Neural cell (in vitro differentiated cells): Measurements from ENCODE around the gene CBLB. TPM values are rescaled to one million over a fixed set of nuclear protein-coding genes. Genes with fewer than 3 reads are reported as not detected.
A peak's percentile ranks its signal among the peaks of the same experiment; 100 is the strongest.

Source experiments
- H2AFZ ChIP-seq: fragments of 200-600, 300-800 bp; sonication (generic), shearing (Covaris generic); 2 replicates; pipeline ENCODE4 v1.6.0; 2014; ENCODE audit warnings: low read depth, mild to moderate bottlenecking, antibody characterized with exemption, low read length, moderate library complexity
- H3F3A ChIP-seq: fragments of 200-600 bp; shearing (Covaris generic); 2 replicates; pipeline ENCODE4 v1.6.1; 2016; ENCODE audit warnings: mild to moderate bottlenecking, moderate library complexity, mixed read lengths, antibody characterized with exemption, low read length; ENCODE audit not compliant: insufficient read depth, poor library complexity, severe bottlenecking
- H3K27ac ChIP-seq: fragments of 200-600, 300-800 bp; sonication (generic), shearing (Covaris generic); 2 replicates; pipeline ENCODE4 v1.5.1; 2014; ENCODE audit warnings: mild to moderate bottlenecking, low read length, moderate library complexity
- H3K27me3 ChIP-seq: fragments of 300-800, 200-600 bp; sonication (generic), shearing (Covaris generic); 2 replicates; pipeline ENCODE4 v1.6.0; 2014; ENCODE audit warnings: mild to moderate bottlenecking, low read depth, low read length, moderate library complexity; ENCODE audit not compliant: insufficient read depth
- H3K36me3 ChIP-seq: fragments of 300-800, 200-600 bp; sonication (generic), shearing (Covaris generic); 2 replicates; pipeline ENCODE4 v1.5.1; 2014; ENCODE audit warnings: mild to moderate bottlenecking, antibody characterized with exemption, low read length, moderate library complexity; ENCODE audit not compliant: insufficient read depth
- H3K4me2 ChIP-seq: fragments of 300-800, 200-600 bp; sonication (generic), shearing (Covaris generic); 2 replicates; pipeline ENCODE4 v1.6.0; 2014; ENCODE audit warnings: mild to moderate bottlenecking, low read length
- H3K4me3 ChIP-seq: fragments of 300-800, 200-600 bp; sonication (generic), shearing (Covaris generic); 2 replicates; pipeline ENCODE4 v1.5.1; 2014; ENCODE audit warnings: mild to moderate bottlenecking, low read length, moderate library complexity
- H3K79me2 ChIP-seq: fragments of 200-600 bp; shearing (Covaris generic); replicated peaks from 2 replicates; pipeline ENCODE4 v1.6.0; 2014; ENCODE audit warnings: mild to moderate bottlenecking, low read length, moderate library complexity; ENCODE audit not compliant: insufficient read depth
- H3K9ac ChIP-seq: fragments of 300-800, 200-600 bp; sonication (generic), shearing (Covaris generic); 2 replicates; pipeline ENCODE4 v1.6.1; 2016; ENCODE audit warnings: mild to moderate bottlenecking, low read length, mixed read lengths
- H3K9me2 ChIP-seq: fragments of 200-600 bp; shearing (Covaris generic); 2 replicates; pipeline ENCODE4 v1.6.1; 2016; ENCODE audit warnings: mild to moderate bottlenecking, low read length, mixed read lengths; ENCODE audit not compliant: insufficient read depth
- H3K9me3 ChIP-seq: fragments of 200-600, 300-800 bp; sonication (generic), shearing (Covaris generic); 2 replicates; pipeline ENCODE4 v1.6.1; 2016; ENCODE audit warnings: mild to moderate bottlenecking, mixed run types, low read length, moderate library complexity, mixed read lengths
- H4K20me1 ChIP-seq: fragments of 200-600 bp; shearing (Covaris generic); 2 replicates; pipeline ENCODE4 v1.6.1; 2016; ENCODE audit warnings: mild to moderate bottlenecking, mixed run types; ENCODE audit not compliant: insufficient read depth
- EP300 ChIP-seq: fragments of 450-650 bp; conservative IDR thresholded peaks from 2 replicates; pipeline ENCODE4 v1.6.1; 2014; ENCODE audit warnings: antibody characterized with exemption, mild to moderate bottlenecking, moderate library complexity; ENCODE audit not compliant: poor library complexity, severe bottlenecking
- EZH2 ChIP-seq: fragments of 200-600, 300-800 bp; shearing (Covaris generic), sonication (generic); IDR thresholded peaks from 2 replicates; pipeline ENCODE4 v1.6.1; 2014; ENCODE audit warnings: antibody characterized with exemption, low read length, borderline replicate concordance, mild to moderate bottlenecking; ENCODE audit not compliant: insufficient read depth, poor library complexity, severe bottlenecking
- MXI1 ChIP-seq: fragments of 450-650 bp; conservative IDR thresholded peaks from 2 replicates; pipeline ENCODE4 v1.6.1; 2014; ENCODE audit warnings: antibody characterized with exemption, mild to moderate bottlenecking; ENCODE audit not compliant: poor library complexity, severe bottlenecking
- POLR2AphosphoS5 ChIP-seq: IDR thresholded peaks from 2 replicates; pipeline ENCODE4 v1.6.1; 2012
- RAD21 ChIP-seq: fragments of 450-650 bp; conservative IDR thresholded peaks from 2 replicates; pipeline ENCODE4 v1.6.1; 2014; ENCODE audit warnings: antibody characterized with exemption, mild to moderate bottlenecking, moderate library complexity
- SMC3 ChIP-seq: fragments of 450-650 bp; conservative IDR thresholded peaks from 2 replicates; pipeline ENCODE4 v1.6.1; 2014; ENCODE audit warnings: antibody characterized with exemption, mild to moderate bottlenecking, moderate library complexity; ENCODE audit not compliant: poor library complexity
- TAF1 ChIP-seq: IDR thresholded peaks from 2 replicates; pipeline ENCODE4 v1.6.1; 2012; ENCODE audit warnings: low read depth
- polyA plus RNA-seq: library from polyadenylated mRNA; depleted of rRNA; stranded (reverse); fragments of >200 nt; gene quantifications from 2 replicates; pipeline ENCODE4 v1.2.3, GENCODE V29; 2014
- TF ChIP-seq, protein P1 (sequence below): fragments of 450-650 bp; IDR thresholded peaks from 2 replicates; pipeline ENCODE4 v1.5.1; 2014; ENCODE audit warnings: antibody characterized with exemption, mild to moderate bottlenecking, moderate library complexity; ENCODE audit not compliant: poor library complexity, severe bottlenecking
- TF ChIP-seq, protein P2 (sequence below): IDR thresholded peaks from 2 replicates; pipeline ENCODE4 v1.6.1; 2012; ENCODE audit warnings: borderline replicate concordance

CBLB gene
- polyA plus RNA-seq, 1 donor from 2014 or later, result 36.4 TPM

DNA sequence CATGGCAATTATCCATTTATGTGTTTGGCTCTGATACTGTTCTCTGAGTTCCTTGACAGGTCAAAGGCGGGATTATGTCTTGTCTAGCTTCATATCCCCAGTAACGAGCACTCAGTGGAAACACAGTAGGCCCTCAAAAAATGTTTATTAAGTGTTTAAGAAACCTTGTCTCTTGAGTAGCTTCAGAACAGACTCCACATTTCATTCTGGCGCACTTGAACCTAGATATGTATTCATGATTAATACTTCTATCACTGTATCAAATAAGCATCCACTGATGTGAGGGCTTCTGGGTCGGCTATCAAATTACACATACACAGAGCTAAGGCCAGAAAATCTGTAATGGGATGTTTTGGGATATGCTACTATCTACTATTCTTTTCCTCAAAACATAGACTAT, 4.6 kb downstream of the CBLB start:
- Histone ChIP-seq H4K20me1 (no peaks in the 10 kb centered on the region), H3K79me2 (peaks cover 86% of the 10 kb centered on the region), H3K9me2 (no peaks in the 10 kb centered on the region), H3F3A (no peaks in the 10 kb centered on the region), H3K4me3 (peak overlapping the region; percentile 87), H3K27ac (no peak overlapping the region), H3K9ac (no peak overlapping the region), H3K36me3 (no peaks in the 10 kb centered on the region), H3K4me2 (peak overlapping the region; percentile 81), H3K9me3 (no peaks in the 10 kb centered on the region), H3K27me3 (no peaks in the 10 kb centered on the region), H2AFZ (no peak overlapping the region)
- TF ChIP-seq MXI1 (no peak), SMC3 (no peak), EP300 (no peak), RAD21 (no peak), EZH2 (no peak), POLR2AphosphoS5 (no peak), TAF1 (no peak)
- TF ChIP-seq, protein P1, sequence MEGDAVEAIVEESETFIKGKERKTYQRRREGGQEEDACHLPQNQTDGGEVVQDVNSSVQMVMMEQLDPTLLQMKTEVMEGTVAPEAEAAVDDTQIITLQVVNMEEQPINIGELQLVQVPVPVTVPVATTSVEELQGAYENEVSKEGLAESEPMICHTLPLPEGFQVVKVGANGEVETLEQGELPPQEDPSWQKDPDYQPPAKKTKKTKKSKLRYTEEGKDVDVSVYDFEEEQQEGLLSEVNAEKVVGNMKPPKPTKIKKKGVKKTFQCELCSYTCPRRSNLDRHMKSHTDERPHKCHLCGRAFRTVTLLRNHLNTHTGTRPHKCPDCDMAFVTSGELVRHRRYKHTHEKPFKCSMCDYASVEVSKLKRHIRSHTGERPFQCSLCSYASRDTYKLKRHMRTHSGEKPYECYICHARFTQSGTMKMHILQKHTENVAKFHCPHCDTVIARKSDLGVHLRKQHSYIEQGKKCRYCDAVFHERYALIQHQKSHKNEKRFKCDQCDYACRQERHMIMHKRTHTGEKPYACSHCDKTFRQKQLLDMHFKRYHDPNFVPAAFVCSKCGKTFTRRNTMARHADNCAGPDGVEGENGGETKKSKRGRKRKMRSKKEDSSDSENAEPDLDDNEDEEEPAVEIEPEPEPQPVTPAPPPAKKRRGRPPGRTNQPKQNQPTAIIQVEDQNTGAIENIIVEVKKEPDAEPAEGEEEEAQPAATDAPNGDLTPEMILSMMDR, result no peak
- TF ChIP-seq, protein P2, sequence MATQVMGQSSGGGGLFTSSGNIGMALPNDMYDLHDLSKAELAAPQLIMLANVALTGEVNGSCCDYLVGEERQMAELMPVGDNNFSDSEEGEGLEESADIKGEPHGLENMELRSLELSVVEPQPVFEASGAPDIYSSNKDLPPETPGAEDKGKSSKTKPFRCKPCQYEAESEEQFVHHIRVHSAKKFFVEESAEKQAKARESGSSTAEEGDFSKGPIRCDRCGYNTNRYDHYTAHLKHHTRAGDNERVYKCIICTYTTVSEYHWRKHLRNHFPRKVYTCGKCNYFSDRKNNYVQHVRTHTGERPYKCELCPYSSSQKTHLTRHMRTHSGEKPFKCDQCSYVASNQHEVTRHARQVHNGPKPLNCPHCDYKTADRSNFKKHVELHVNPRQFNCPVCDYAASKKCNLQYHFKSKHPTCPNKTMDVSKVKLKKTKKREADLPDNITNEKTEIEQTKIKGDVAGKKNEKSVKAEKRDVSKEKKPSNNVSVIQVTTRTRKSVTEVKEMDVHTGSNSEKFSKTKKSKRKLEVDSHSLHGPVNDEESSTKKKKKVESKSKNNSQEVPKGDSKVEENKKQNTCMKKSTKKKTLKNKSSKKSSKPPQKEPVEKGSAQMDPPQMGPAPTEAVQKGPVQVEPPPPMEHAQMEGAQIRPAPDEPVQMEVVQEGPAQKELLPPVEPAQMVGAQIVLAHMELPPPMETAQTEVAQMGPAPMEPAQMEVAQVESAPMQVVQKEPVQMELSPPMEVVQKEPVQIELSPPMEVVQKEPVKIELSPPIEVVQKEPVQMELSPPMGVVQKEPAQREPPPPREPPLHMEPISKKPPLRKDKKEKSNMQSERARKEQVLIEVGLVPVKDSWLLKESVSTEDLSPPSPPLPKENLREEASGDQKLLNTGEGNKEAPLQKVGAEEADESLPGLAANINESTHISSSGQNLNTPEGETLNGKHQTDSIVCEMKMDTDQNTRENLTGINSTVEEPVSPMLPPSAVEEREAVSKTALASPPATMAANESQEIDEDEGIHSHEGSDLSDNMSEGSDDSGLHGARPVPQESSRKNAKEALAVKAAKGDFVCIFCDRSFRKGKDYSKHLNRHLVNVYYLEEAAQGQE, result no peak

DNA sequence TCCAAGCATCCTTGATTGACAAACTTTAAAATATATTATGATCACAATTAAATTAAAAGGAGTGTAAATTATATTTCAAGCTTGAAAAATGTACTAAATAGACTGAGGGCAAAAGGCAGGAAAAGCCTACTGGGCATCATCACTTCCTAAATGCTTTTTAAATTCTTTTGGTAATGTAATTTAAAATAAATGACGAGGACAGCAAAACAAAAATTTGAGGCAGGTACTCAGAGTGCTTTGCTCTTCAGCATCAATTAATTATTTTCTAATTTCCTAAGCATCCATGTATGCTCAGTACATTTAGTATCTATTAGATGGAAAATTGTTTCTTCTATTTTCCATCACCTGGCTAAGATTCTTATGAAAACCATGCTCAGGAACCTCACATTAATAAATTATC, 5.2 kb downstream of the CBLB start:
- no peak overlapping the region for H2AFZ ChIP-seq
- H3K4me2 ChIP-seq, result peak overlapping the region; percentile 81
- no peak overlapping the region for H3K9ac ChIP-seq
- H3K9me3 ChIP-seq, result no peaks in the 10 kb centered on the region
- H3K4me3 ChIP-seq, result peak overlapping the region; percentile 87
- peaks cover 91% of the 10 kb centered on the region for H3K79me2 ChIP-seq
- H4K20me1 ChIP-seq, result no peaks in the 10 kb centered on the region
- TF ChIP-seq, protein P2, result no peak
- TF ChIP-seq SMC3, result no peak
- TF ChIP-seq MXI1, result no peak
- TF ChIP-seq EP300, result no peak
- TF ChIP-seq, protein P1, result no peak
- no peak for TF ChIP-seq POLR2AphosphoS5
- no peak for TF ChIP-seq EZH2
- TF ChIP-seq RAD21, result no peak
- no peak for TF ChIP-seq TAF1
- no peaks in the 10 kb centered on the region for H3F3A ChIP-seq
- H3K27ac ChIP-seq, result no peak overlapping the region
- H3K9me2 ChIP-seq, result no peaks in the 10 kb centered on the region
- no peaks in the 10 kb centered on the region for H3K36me3 ChIP-seq
- no peaks in the 10 kb centered on the region for H3K27me3 ChIP-seq
